Left lung (tissue), 10 donors: ENCODE data around the gene SCO1. TPM values are rescaled to one million over a fixed set of nuclear protein-coding genes. Genes with fewer than 3 reads are reported as not detected.
A peak's percentile ranks its signal among the peaks of the same experiment; 100 is the strongest.

Experiments used
- ATAC-seq: fragments of 200-7000 bp; cut with Tn5 transposase; one replicate; pipeline ENCODE4 v1.9.1; 2020; ENCODE audit warnings: moderate library complexity
- DNase-seq, 4 donors: peaks; one replicate each; pipeline ENCODE4 v3.0.0-alpha.2; 2013 to 2020
- H3K27ac ChIP-seq, 2 donors: fragments of 200-600 bp; sonication (generic) in 1 of 2; one replicate each; pipeline versions ENCODE4 v1.5.0 to v1.8.0; 2020 to 2021
- H3K27me3 ChIP-seq, 2 donors: fragments of 200-600 bp; sonication (generic) in 1 of 2; one replicate each; pipeline versions ENCODE4 v1.5.0 to v1.8.0; 2020 to 2021
- H3K36me3 ChIP-seq, 2 donors: fragments of 200-600 bp; sonication (generic) in 1 of 2; one replicate each; pipeline versions ENCODE4 v1.5.0 to v1.8.0; 2020 to 2021
- H3K4me1 ChIP-seq, 2 donors: fragments of 200-600 bp; one replicate each; pipeline ENCODE4 v1.8.0; 2021
- H3K4me3 ChIP-seq, 2 donors: fragments of 200-600 bp; sonication (generic) in 1 of 2; one replicate each; pipeline versions ENCODE4 v1.5.0 to v1.8.0; 2020 to 2021; ENCODE audit warnings: mild to moderate bottlenecking in 1 of 2
- H3K9me3 ChIP-seq, 2 donors: fragments of 200-600 bp; sonication (generic) in 1 of 2; one replicate each; pipeline versions ENCODE4 v1.5.0 to v1.8.0; 2020 to 2021
- CTCF ChIP-seq, 2 donors: fragments of 200-600 bp; sonication (generic) in 1 of 2; IDR thresholded peaks; one replicate each; pipeline versions ENCODE4 v1.5.0 to v1.8.0; 2021; ENCODE audit warnings: antibody characterized with exemption in 2 of 2
- intact Hi-C, 2 donors: fragments of 100-400 bp; cut with DNase I; formaldehyde crosslinking; loops; one replicate each; pipeline versions ENCODE4 v1.11.2 to v1.14.2; 2022
- polyA plus RNA-seq, 6 donors: library from polyadenylated mRNA; unstranded; fragments of 120-200 nt; gene quantifications; one replicate each; pipeline ENCODE4 v1.2.1, GENCODE V29; 2013; ENCODE audit not compliant: insufficient read length in 6 of 6
- total RNA-seq, 2 donors: library from RNA; stranded (reverse); fragmentation: NEBNext Ultra II Directional; extraction: Animal tissue kit (Norgen Biotek cat#: 25700); gene quantifications; one replicate each; pipeline ENCODE4 v1.2.1, GENCODE V29; 2021
- donor health status: DM: no; HTN: yes; CAD: no.
- donor health status: DM: no; HTN: no; CAD: no.

SCO1 gene
- total and polyA plus RNA-seq, 8 donors, result 24.5 to 29.6 (median 26.7) TPM

- intact Hi-C loops, result no loop called here
- Histone ChIP-seq H3K4me3 (no peak overlapping the region), H3K4me1 (no peaks in the 10 kb centered on the region), H3K27ac (no peak overlapping the region), H3K36me3 (peaks cover 0 to 67% of the 10 kb centered on the region in 2 donors), H3K9me3 (no peaks in the 10 kb centered on the region), H3K27me3 (no peaks in the 10 kb centered on the region)
- ATAC-seq (no peak), DNase-seq (no peak)
- TF ChIP-seq CTCF (IDR thresholded peaks at IDR 0.05), result no peak
Observed at GRCh38 chr17:10687499-10687898, 9.8 kb downstream of the SCO1 start.

- Histone ChIP-seq H3K9me3 (no peaks in the 10 kb centered on the region), H3K4me3 (no peak overlapping the region), H3K36me3 (peaks cover 0 to 75% of the 10 kb centered on the region in 2 donors), H3K27me3 (no peaks in the 10 kb centered on the region), H3K27ac (no peak overlapping the region), H3K4me1 (no peaks in the 10 kb centered on the region)
- DNase-seq (no peak), ATAC-seq (no peak)
- intact Hi-C loops, result no loop called here
- TF ChIP-seq CTCF (IDR thresholded peaks at IDR 0.05), result peak; percentile 15 to 27
Observed at GRCh38 chr17:10683853-10684252, 13.5 kb downstream of the SCO1 start.

GRCh38 chr17:10681866-10682446 is 15.4 kb downstream of the SCO1 start:
- Histone ChIP-seq H3K27ac (no peak overlapping the region), H3K27me3 (no peaks in the 10 kb centered on the region), H3K4me1 (no peaks in the 10 kb centered on the region), H3K36me3 (peaks cover 0 to 90% of the 10 kb centered on the region in 2 donors), H3K9me3 (no peaks in the 10 kb centered on the region), H3K4me3 (no peak overlapping the region)
- no peak for DNase-seq
- no peak for TF ChIP-seq CTCF (IDR thresholded peaks at IDR 0.05)
- no peak for ATAC-seq
- intact Hi-C loops, result no loop called here

GRCh38 chr17:10674704-10675103 is 22.6 kb downstream of the SCO1 start:
- no peak for TF ChIP-seq CTCF (IDR thresholded peaks at IDR 0.05)
- DNase-seq, result no peak
- no peaks in the 10 kb centered on the region for H3K27me3 ChIP-seq
- H3K4me1 ChIP-seq, result no peaks in the 10 kb centered on the region
- no peaks in the 10 kb centered on the region for H3K9me3 ChIP-seq
- no peak for ATAC-seq
- intact Hi-C loops, result no loop called here
- H3K27ac ChIP-seq, result no peak overlapping the region
- peaks cover 0 to 50% of the 10 kb centered on the region in 2 donors for H3K36me3 ChIP-seq
- H3K4me3 ChIP-seq, result no peak overlapping the region

- Histone ChIP-seq H3K9me3 (no peaks in the 10 kb centered on the region), H3K27me3 (no peaks in the 10 kb centered on the region), H3K4me1 (no peaks in the 10 kb centered on the region), H3K36me3 (peaks cover 0 to 37% of the 10 kb centered on the region in 2 donors), H3K27ac (no peak overlapping the region), H3K4me3 (no peak overlapping the region)
- no peak for ATAC-seq
- DNase-seq, result no peak
- TF ChIP-seq CTCF (IDR thresholded peaks at IDR 0.05), result no peak
- intact Hi-C loops, result no loop called here
Observed at GRCh38 chr17:10673312-10673711, 24.0 kb downstream of the SCO1 start.
